NCI-H526 treated with DMSO at 0.1 percent for 48 hours (cell line): Measurements from ENCODE around the gene TACR2.

Source experiments
- DNase-seq: peaks from one replicate; lab custom pipeline; 2025; lab: John Stamatoyannopoulos, UW

Gene TACR2

GRCh38 chr10:69419096-69419743 lies 2.5 kb upstream of the TACR2 start:
- DNase-seq: no peak

- DNase-seq: no peak
Observed at GRCh38 chr10:69418052-69418752, 1.5 kb upstream of the TACR2 start.

DNA sequence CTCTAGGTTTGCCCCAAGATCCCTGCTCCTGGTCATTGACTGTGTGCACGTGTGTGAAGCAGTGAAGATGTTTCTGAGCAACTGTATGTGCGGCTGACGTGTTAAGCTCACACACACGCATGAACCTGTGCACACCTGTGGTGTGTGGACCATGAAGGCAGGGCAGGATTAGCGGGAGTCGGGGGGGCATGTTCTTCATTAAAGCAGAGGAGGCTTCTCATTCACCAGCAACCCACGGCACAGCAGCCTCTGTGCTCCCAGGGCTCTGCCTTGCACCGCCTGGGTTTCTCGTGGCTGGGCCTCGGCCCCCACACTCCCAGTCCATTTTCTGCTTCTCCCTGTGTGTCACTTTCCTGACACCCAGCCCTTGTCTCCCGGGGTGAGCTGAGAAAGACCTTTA lies 824 bp upstream of the TACR2 start:
- no peak for DNase-seq

- no peak for DNase-seq
Observed at GRCh38 chr10:69415951-69416350, 767 bp downstream of the TACR2 start.

GRCh38 chr10:69415049-69415448 lies 1.7 kb downstream of the TACR2 start:
- no peak for DNase-seq

DNA sequence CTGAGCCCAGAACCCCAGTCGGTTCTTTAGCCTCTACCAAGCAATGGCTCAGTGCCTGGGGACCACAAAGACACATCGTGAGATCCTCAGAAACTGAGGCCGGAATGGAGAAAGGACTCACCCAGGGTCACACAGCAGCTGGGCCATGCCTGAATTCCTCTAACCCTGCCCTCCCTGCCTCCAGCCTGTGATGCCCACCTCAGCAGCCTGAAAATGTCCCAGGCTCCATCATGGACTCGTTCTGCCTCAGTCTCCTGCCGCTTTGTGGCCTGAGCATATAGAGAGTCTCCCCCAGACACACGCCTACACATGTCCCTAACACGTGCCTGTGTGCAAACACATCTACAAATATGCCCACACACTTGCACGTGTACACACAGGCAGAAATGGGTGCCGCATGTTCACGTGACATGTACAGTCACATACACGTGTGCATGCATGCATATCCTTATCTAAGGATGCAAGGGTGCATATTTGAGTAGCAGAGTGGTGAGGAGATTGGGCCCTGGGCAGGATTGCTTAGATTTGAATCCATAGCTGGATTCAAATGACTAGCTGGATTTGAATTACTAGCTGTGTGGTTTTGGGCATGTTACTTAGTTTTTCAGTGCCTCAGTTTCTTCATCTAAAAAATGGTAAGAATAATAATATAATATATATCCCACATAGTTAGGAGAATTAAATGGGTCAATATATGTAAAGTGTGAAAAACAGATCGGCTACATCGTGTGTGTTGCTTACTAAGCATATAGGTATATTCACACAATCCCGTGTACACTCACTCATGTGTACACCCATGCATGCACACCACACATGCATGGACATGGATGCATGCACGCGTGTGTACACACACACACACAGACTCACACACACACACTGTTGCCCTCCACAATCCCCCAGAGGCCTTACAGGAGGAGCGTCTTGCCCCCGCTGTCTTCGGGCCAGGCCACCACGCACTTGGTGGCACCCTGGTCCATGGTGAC lies 2.4 kb downstream of the TACR2 start:
- no peak for DNase-seq

- no peak for DNase-seq
Observed at GRCh38 chr10:69413221-69413865, 3.4 kb downstream of the TACR2 start.

- DNase-seq: no peak
Observed at GRCh38 chr10:69412232-69412790, 4.4 kb downstream of the TACR2 start.

DNA sequence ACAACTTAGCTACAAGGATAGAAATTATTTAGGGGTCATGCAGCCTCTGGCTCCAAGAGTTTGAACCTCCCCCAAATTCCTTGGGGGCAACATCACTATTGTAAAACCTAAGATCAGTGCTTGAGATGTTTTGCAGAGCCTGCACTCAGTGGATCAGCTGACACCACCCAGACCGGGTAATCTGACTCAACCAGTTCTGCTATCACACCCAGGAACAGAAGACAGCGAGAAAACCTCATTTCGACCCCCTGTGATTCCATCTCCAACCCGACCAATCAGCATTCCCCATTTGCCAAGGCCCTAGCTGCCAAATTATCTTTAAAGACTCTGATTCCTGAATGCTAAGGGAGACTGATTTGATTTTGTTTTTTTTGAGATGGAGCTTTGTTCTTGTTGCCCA lies 5.2 kb downstream of the TACR2 start:
- DNase-seq: no peak

- no peak for DNase-seq
Observed at GRCh38 chr10:69410487-69410886, 6.2 kb downstream of the TACR2 start.

DNA sequence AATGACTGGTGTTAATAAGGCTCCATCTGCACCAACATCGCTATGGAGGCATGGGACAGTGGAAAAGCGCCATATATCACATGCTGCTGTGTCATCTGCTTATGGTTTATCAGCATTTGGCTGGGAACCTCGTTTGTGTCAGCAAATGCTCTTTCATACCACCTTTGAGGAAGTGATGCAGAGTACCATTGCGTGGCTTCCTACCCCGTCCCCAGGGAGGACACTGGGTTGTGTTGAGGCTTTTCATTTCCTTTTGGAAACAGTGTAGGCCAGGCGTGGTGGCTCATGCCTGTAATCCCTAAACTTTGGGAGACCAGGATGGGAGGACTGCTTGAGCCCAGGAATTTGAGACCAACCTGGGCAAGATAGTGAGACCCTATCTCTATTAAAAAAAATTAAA lies 6.8 kb downstream of the TACR2 start:
- DNase-seq: no peak

DNA sequence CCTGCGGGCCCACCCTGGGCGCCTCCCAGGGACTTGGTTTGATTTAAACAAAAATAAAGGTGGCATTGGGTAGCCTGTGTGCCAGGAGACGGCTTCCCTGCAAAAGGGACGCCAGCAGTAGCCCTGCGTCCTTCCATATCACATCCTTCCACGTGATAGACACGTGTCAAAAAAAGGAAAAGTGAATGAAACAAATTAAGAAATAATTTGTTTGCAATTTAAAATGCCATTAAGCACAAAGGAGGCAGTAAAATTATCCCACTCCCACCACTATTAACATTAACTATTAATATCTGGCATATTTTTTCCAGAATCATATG lies 7.6 kb downstream of the TACR2 start:
- DNase-seq: no peak

GRCh38 chr10:69408318-69409175 lies 8.2 kb downstream of the TACR2 start:
- peak; percentile 61 for DNase-seq

GRCh38 chr10:69407621-69408301 lies 9.0 kb downstream of the TACR2 start:
- no peak for DNase-seq

- DNase-seq: no peak
Observed at GRCh38 chr10:69406816-69407580, 9.7 kb downstream of the TACR2 start.

DNA sequence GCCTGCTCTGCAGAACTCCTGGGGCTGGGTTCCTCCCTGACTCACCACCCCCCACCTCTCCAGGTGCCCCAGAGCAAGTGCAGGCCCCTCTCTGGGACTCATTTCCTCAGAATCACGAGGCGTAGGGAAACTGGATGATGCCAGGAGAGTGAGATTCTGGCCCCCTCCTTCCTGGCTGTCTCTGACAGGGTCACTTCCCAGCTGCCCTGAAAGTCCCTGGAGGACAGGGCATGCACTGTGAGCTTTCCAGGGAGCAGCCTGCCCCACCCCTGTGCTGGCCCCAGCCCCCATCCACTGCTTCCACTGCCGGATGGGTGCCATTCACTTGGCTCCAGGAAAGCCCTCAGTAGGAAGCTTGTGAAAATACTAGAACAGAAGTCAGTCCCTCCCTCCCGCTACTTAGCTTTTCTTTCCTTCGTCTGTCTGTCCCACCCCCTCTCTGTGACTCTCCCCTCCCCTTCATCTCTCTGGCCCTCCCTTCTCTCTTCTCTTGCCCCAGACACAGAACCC lies 10.4 kb downstream of the TACR2 start:
- no peak for DNase-seq

- DNase-seq: no peak
Observed at GRCh38 chr10:69405221-69405620, 11.5 kb downstream of the TACR2 start.

DNA sequence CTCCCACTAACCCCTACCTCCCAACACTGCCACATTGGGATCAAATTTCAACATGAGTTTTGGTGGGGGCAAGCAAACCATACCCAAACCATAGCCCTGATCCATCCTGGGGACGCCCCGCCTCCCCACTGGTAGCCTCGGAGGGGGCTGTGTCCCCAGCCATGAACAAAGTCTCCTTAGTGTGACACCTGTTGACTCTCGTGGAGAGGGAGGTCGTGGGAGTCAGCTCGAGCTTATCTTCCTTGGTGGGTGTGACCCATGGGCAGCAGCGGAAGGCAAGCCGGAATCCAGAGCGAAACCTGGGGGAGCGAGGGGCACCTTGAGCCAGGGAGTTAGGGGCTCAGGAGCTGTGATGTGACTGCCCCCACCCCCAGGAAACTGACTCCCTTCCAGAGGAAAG lies 11.9 kb downstream of the TACR2 start:
- no peak for DNase-seq

- no peak for DNase-seq
Observed at GRCh38 chr10:69403519-69403918, 13.2 kb downstream of the TACR2 start.

- no peak for DNase-seq
Observed at GRCh38 chr10:69403066-69403465, 13.7 kb downstream of the TACR2 start.
